ENCODE measurements around the gene SLC43A1. TPM values are rescaled to one million over a fixed set of nuclear protein-coding genes. Genes with fewer than 3 reads are reported as not detected.

SLC43A1 gene
- total RNA-seq, 1 experiment from 2014 or later = 3.2 TPM

DNA sequence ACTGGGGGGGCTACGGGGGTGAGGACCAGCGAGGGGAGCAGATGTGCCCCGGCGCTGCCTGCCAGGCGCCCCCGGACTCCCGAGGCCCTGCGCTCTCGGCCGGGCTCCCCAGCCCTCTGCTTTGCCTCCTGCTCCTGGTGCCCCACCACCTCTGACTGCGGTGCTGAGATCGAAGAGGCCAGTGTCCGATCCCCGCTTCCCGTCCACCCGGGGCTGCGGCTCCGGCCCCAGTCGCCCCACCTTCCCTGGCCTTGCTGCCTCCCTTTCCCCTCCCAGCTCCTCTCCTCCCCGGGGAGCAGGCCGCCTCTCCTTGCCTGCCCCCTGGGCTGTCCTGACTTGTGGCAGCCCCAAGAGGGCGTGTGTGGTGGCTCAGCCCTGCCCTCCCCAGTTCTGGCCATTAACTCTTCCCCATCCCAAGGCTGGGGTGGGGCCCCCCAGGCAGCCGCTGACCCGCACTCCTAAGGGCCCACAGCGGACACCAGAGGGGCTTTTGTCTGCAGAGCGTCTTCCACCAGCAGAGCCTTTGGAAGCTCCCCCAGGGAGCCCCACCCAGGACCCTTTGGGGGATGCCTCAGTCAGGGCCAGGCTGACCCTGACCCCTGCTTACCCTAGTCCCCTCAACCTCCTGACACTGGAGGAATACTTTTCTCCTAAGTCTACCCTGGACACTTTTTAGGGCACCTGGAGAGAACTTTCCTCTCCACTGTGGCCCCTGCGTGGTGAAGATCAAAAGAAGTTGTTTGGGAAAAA lies 38.6 kb downstream of the SLC43A1 start:
- Histone ChIP-seq H3K36me3 (no peaks in the 10 kb centered on the region), H3K4me3 (no peak overlapping the region), H3K9me3 (no peaks in the 10 kb centered on the region), H3K27me3 (no peaks in the 10 kb centered on the region; the same call in 1 of the 2 replicates)
- no peak for DNase-seq

GRCh38 chr11:57476047-57476756 lies 39.3 kb downstream of the SLC43A1 start:
- no peaks in the 10 kb centered on the region for H3K36me3 ChIP-seq
- H3K4me3 ChIP-seq = no peak overlapping the region
- H3K27me3 ChIP-seq = no peaks in the 10 kb centered on the region
- no peaks in the 10 kb centered on the region for H3K9me3 ChIP-seq
- no peak for DNase-seq

DNA sequence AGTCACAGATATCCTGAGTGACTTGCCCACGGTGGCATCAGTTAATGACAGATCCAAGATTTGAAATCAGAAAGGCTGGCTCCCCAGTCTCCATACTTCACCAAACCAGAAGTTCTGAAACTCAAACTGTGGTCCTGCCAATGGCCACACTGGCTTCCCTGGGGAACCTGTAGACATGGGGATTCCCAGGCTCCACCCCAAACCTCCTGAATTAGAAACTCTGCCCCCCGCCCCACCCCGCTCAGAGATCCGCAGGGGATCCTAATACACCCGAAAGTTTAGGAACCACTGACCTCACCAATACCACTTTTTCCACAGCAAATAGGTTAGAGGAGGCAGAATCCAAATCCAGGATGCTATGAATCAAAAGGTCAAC lies 39.8 kb downstream of the SLC43A1 start:
- no peak for DNase-seq
- Histone ChIP-seq H3K4me3 (no peak overlapping the region), H3K9me3 (no peaks in the 10 kb centered on the region), H3K36me3 (no peaks in the 10 kb centered on the region), H3K27me3 (no peaks in the 10 kb centered on the region)

DNA sequence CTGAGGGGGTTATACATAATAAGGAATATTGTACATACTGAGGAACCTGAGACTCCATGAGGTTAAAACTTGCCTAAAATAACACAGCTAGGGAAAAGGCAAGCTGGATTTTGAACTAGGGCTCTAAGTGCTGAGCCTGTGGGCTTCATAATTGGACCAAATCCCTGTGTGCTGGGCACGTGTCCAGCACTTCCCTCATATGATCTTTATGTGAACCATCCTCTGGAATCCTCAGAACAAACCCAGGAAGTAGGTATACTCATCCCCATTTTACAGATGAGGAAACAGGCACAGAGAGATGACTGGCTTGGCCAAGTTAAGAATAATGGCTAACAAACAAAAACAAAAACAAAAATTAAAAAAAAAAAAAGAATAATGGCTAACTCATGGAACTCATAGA lies 40.3 kb downstream of the SLC43A1 start:
- Histone ChIP-seq H3K36me3 (no peaks in the 10 kb centered on the region), H3K4me3 (no peak overlapping the region)
- peak; percentile 48 for DNase-seq

DNA sequence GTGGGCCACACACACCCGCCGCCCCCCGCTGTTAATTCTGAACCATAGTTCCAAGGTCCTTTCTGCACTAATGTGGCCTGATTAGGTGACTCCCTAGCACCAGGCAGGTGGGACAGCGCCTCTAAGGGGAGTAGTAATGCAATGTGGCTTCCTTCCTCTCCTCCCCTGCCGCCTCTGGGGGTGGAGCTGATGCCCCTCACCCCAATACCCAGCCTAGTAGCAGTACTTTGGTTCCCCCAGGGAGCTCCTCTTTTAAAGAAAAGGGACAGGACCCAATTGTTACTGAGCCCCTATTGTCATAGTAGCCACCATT lies 40.7 kb downstream of the SLC43A1 start:
- H3K4me3 ChIP-seq = no peak overlapping the region
- H3K36me3 ChIP-seq = no peaks in the 10 kb centered on the region
- no peaks in the 10 kb centered on the region for H3K27me3 ChIP-seq
- no peak for DNase-seq
- H3K9me3 ChIP-seq = no peaks in the 10 kb centered on the region

More for the DNA sequence above, 40.3 kb downstream of the SLC43A1 start:
- Histone ChIP-seq H3K9me3 (no peaks in the 10 kb centered on the region), H3K27me3 (no peaks in the 10 kb centered on the region)

GRCh38 chr11:57474017-57474802 lies 41.3 kb downstream of the SLC43A1 start:
- peak; percentile 88 for DNase-seq
- Histone ChIP-seq H3K9me3 (no peaks in the 10 kb centered on the region), H3K4me3 (no peak overlapping the region), H3K27me3 (no peaks in the 10 kb centered on the region), H3K36me3 (no peaks in the 10 kb centered on the region)

DNA sequence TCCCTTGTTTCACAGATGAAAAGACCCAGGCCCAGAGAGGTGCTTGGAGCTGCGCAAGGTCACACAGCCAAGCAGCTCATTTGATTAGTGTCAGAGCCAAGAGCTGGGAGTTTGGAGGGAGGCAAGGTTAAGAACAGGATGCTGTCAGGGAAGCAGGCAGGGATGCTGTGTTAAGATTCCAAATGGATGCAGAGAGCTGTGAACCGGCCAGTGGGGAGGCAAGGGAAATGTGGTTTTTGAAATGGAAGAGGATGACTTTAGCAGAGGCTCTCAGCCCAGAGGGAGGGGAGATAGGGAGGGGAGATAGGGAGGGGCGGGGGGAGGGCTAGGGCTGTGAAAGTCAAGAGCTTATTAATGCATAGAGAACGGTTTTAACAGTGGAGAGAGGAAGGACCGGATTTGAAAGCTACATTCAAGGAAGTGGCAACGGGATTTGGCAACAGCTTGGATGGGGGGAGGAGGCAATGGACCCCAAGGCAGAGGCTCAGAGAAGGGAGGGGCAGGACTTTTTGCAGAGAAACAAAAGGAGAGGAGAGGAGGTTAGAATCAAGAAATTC lies 42.1 kb downstream of the SLC43A1 start:
- no peak for DNase-seq
- H3K9me3 ChIP-seq = no peaks in the 10 kb centered on the region

DNA sequence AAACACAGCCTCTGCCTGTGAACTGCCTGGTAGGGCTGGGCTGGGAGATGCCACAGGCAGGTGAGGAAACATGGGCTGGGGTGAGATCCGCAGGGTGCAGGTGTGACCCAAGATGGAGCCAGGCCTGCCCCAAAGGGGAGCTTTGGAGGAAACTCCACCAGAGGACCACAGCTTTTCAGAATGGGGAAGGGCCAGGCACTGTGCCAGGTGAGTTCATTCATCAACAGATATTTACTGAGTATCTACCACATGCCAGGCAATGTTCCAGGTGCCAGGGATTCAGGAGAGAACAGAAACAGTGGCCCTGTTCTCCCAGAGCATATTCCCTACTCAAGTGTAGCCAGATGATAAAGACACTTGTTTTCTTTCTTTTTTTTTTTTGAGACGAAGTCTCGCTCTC lies 44.0 kb downstream of the SLC43A1 start:
- no peaks in the 10 kb centered on the region for H3K27me3 ChIP-seq
- peak; percentile 53 for DNase-seq
- no peaks in the 10 kb centered on the region for H3K9me3 ChIP-seq
- H3K4me3 ChIP-seq = no peak overlapping the region
- no peaks in the 10 kb centered on the region for H3K36me3 ChIP-seq

More for the DNA sequence above, 42.1 kb downstream of the SLC43A1 start:
- Histone ChIP-seq H3K4me3 (no peak overlapping the region), H3K36me3 (no peaks in the 10 kb centered on the region), H3K27me3 (no peaks in the 10 kb centered on the region)

DNA sequence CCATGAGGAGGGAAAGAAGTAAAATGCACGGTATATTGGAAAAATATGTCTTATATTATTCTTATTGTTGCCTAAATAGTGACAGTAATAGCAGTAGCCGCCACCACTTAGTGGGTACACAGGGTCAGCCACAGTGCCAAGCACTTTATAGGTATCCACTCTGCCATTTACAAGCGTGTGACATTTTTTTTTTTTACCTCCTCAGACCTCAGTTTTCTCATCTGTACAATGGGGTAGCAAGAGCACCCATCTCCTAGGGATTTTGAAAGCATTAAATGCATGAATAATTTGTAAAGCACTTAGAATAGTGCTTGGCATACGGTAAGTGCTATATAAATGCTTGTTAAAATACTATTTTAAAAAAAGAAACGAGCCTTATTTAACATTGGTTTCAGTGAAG lies 46.2 kb downstream of the SLC43A1 start:
- H3K36me3 ChIP-seq = no peaks in the 10 kb centered on the region

DNA sequence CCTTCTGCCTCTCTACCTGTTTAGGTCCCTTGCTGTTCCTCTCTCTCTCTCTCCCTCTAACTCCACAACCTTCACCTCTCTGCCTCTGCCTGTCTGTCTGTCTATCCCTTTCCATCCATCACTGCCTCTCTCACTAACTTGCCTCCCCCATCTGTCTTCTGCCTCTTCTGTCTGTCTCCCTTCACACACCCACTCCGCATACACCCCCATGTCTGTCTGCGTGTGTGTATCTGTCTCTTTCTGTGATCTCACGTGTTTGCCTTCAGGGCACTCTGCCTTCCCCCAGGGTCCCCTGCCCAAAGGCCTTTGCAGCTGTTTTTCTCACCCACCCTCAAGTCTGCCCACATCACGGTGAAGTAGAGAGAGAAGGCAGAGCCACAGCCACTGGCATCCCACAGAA lies 47.2 kb downstream of the SLC43A1 start:
- H3K36me3 ChIP-seq = no peaks in the 10 kb centered on the region
- no peak overlapping the region for H3K4me3 ChIP-seq
- DNase-seq = no peak
- no peaks in the 10 kb centered on the region for H3K27me3 ChIP-seq
- no peaks in the 10 kb centered on the region for H3K9me3 ChIP-seq

More for the DNA sequence above, 46.2 kb downstream of the SLC43A1 start:
- no peak for DNase-seq
- Histone ChIP-seq H3K4me3 (no peak overlapping the region), H3K9me3 (no peaks in the 10 kb centered on the region), H3K27me3 (no peaks in the 10 kb centered on the region)

DNA sequence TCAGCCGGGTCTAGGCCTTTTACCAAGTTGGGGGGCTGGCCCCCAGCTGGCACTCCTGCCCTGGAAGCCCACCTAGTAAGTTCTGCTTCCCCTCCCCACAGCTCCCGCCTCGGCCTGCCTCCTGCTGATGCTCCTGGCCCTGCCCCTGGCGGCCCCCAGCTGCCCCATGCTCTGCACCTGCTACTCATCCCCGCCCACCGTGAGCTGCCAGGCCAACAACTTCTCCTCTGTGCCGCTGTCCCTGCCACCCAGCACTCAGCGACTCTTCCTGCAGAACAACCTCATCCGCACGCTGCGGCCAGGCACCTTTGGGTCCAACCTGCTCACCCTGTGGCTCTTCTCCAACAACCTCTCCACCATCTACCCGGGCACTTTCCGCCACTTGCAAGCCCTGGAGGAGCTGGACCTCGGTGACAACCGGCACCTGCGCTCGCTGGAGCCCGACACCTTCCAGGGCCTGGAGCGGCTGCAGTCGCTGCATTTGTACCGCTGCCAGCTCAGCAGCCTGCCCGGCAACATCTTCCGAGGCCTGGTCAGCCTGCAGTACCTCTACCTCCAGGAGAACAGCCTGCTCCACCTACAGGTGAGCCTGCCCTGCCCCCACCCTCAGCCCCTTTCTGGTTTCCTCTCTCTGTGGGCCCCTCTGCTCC lies 47.9 kb downstream of the SLC43A1 start:
- DNase-seq = no peak

DNA sequence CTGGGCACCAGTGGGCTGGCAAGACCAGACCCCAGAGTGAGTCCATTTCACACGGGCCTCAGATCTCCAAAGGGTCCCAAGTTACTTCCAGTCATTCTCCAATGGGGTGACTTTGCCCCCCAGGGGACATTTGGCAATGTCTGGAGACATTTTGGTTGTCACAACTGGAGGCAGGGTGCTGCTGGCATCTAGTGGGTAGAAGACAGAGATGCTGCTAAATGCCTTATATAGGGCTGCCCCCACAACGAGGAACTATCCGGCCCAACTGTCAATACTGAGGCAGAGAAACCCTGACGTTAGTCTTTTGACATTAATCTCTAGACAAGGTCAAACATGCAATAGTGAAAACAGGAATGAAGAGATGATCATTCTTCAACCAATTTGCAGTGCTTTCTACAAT lies 48.8 kb downstream of the SLC43A1 start:
- H3K36me3 ChIP-seq = no peaks in the 10 kb centered on the region
- no peak for DNase-seq
- H3K4me3 ChIP-seq = no peak overlapping the region
- H3K27me3 ChIP-seq = no peaks in the 10 kb centered on the region
- H3K9me3 ChIP-seq = no peaks in the 10 kb centered on the region

More for the DNA sequence above, 47.9 kb downstream of the SLC43A1 start:
- no peaks in the 10 kb centered on the region for H3K36me3 ChIP-seq
- no peak overlapping the region for H3K4me3 ChIP-seq
- no peaks in the 10 kb centered on the region for H3K27me3 ChIP-seq
- no peaks in the 10 kb centered on the region for H3K9me3 ChIP-seq

DNA sequence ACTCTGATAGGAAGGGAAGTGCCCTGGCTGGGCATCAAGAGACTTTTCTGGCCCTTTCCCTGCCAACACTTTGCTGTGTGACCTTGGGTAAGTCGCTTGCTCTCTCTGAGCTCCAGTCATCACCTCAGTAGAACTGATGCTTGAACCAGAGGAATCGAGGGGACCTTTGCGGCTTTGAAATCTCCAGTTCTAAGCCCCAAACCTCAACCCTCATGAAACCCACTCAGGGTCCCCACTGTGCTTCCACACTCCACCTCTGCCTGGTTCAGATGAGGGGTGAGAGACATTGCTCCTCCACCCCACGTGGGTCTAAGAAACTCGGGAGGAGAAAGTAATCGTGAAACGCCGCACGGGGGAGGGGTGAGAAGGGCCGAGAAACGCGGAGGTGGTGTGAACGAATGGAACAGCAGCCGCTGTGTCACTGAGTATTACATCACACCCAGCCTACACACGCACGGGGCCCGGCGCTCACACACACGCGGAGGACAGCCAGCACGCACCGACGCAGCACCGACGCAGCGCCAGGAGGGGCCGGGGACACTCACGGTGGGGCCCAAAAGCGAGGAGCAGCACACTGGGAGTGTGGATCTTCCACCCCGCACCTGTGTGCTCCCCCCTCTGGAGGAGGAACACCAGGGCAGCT lies 50.8 kb downstream of the SLC43A1 start:
- DNase-seq = no peak
- Histone ChIP-seq H3K9me3 (no peaks in the 10 kb centered on the region), H3K36me3 (no peaks in the 10 kb centered on the region), H3K4me3 (no peak overlapping the region), H3K27me3 (peaks cover 3% of the 10 kb centered on the region)

- DNase-seq = no peak
- H3K27me3 ChIP-seq = peaks cover 11% of the 10 kb centered on the region
- no peaks in the 10 kb centered on the region for H3K36me3 ChIP-seq
- H3K4me3 ChIP-seq = no peak overlapping the region
- H3K9me3 ChIP-seq = no peaks in the 10 kb centered on the region
Measured at GRCh38 chr11:57463671-57464538, 51.6 kb downstream of the SLC43A1 start.

DNA sequence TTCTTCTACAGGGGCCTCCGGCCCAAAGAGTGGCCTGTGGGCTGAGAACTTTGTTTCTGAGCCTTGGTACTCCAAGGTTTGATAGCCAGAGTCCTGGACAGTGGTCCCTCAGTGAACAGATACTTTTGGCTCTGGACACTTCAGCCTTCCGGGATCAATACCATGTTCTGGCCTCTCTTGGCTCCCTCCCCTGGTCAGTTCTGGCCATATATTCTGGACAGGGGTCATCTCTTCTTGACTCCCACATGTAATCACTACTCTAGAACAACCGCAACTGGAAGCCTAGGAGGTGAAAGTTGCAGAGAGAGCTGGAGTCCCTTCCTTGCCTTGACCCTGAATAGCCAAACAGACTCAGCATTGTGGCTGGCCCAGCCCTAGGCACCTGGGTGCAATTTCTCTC lies 52.9 kb downstream of the SLC43A1 start:
- Histone ChIP-seq H3K27me3 (peaks cover 13% of the 10 kb centered on the region), H3K36me3 (no peaks in the 10 kb centered on the region), H3K4me3 (no peak overlapping the region), H3K9me3 (no peaks in the 10 kb centered on the region)
- no peak for DNase-seq

Measured in MG63 (cell line).